GM23338 (cell line): ENCODE measurements around the gene MCM9. TPM values are rescaled to one million over a fixed set of nuclear protein-coding genes. Genes with fewer than 3 reads are reported as not detected.

Source experiments
- ATAC-seq: fragments of 200-7000 bp; cut with Tn5 transposase; 3 replicates; pipeline ENCODE4 v1.9.1; 2020
- DNase-seq: peaks from one replicate; pipeline ENCODE4 v3.0.0-alpha.2; 2015; ENCODE audit warnings: low spot score
- H2AFZ ChIP-seq: fragments of 200-600 bp; sonication (generic); 2 replicates; pipeline ENCODE4 v1.8.0; 2016; ENCODE audit warnings: antibody characterized with exemption, mild to moderate bottlenecking, moderate library complexity
- H3F3A ChIP-seq: fragments of 200-600 bp; sonication (generic); replicated peaks from 2 replicates; pipeline ENCODE4 v1.8.0; 2017; ENCODE audit warnings: antibody characterized with exemption, mixed run types, low read depth
- H3K27ac ChIP-seq: fragments of 200-600 bp; sonication (generic); 2 replicates; pipeline ENCODE4 v1.6.1; 2016; ENCODE audit warnings: low read depth
- H3K27me3 ChIP-seq: fragments of 200-600 bp; sonication (generic); 2 replicates; pipeline ENCODE4 v1.8.0; 2016; ENCODE audit warnings: mild to moderate bottlenecking, mixed run types, moderate library complexity; ENCODE audit not compliant: insufficient read depth
- H3K36me3 ChIP-seq: fragments of 200-600 bp; sonication (generic); 2 replicates; pipeline ENCODE4 v1.8.0; 2016; ENCODE audit warnings: mild to moderate bottlenecking; ENCODE audit not compliant: insufficient read depth
- H3K4me1 ChIP-seq: fragments of 200-600 bp; sonication (generic); 2 replicates; pipeline ENCODE4 v1.8.0; 2016; ENCODE audit warnings: mild to moderate bottlenecking, moderate library complexity; ENCODE audit not compliant: insufficient read depth
- H3K4me2 ChIP-seq: fragments of 200-600 bp; sonication (generic); 2 replicates; pipeline ENCODE4 v1.7.1; 2017; ENCODE audit warnings: mixed run types
- H3K4me3 ChIP-seq: fragments of 200-600 bp; sonication (generic); 2 replicates; pipeline ENCODE4 v1.6.1; 2016; ENCODE audit warnings: mixed run types
- H3K79me2 ChIP-seq: fragments of 200-600 bp; sonication (generic); replicated peaks from 2 replicates; pipeline ENCODE4 v1.8.0; 2017; ENCODE audit warnings: mild to moderate bottlenecking; ENCODE audit not compliant: insufficient read depth
- H3K9me2 ChIP-seq: fragments of 200-600 bp; sonication (generic); 2 replicates; pipeline ENCODE4 v1.8.0; 2017; ENCODE audit not compliant: insufficient read depth
- H4K20me1 ChIP-seq: fragments of 200-600 bp; sonication (generic); replicated peaks from 2 replicates; pipeline ENCODE4 v1.8.0; 2017; ENCODE audit warnings: mild to moderate bottlenecking; ENCODE audit not compliant: insufficient read depth
- H3K27ac Mint-ChIP-seq: 2 replicates; pipeline ENCODE4 v1.8.0; 2020; ENCODE audit warnings: inconsistent platforms, mild to moderate bottlenecking, moderate library complexity, mixed read lengths
- H3K27me3 Mint-ChIP-seq: 3 replicates; pipeline ENCODE4 v1.8.0; 2022; ENCODE audit warnings: low read depth, mild to moderate bottlenecking, moderate library complexity, mixed read lengths, inconsistent platforms; ENCODE audit not compliant: insufficient read depth, poor library complexity
- H3K36me3 Mint-ChIP-seq: 3 replicates; pipeline ENCODE4 v1.8.0; 2021; ENCODE audit warnings: low read depth, mild to moderate bottlenecking, inconsistent platforms, moderate library complexity, mixed read lengths
- H3K4me1 Mint-ChIP-seq: 3 replicates; pipeline ENCODE4 v1.8.0; 2020; ENCODE audit warnings: mild to moderate bottlenecking, inconsistent platforms, mixed read lengths
- H3K4me3 Mint-ChIP-seq: 3 replicates; pipeline ENCODE4 v1.8.0; 2021; ENCODE audit warnings: moderate library complexity, mild to moderate bottlenecking, inconsistent platforms, mixed read lengths
- H3K9me3 Mint-ChIP-seq: 3 replicates; pipeline ENCODE4 v1.8.0; 2020; ENCODE audit warnings: moderate library complexity, mild to moderate bottlenecking, inconsistent platforms, mixed read lengths
- CREB1 ChIP-seq: fragments of 250-450 bp; sonication (Bioruptor Pico); IDR thresholded peaks from 2 replicates; pipeline ENCODE4 v1.5.0; 2020; ENCODE audit warnings: low read depth, mild to moderate bottlenecking, moderate library complexity
- EZH2 ChIP-seq: fragments of 200-600 bp; sonication (generic); IDR thresholded peaks from one replicate; pipeline ENCODE4 v1.8.0; 2017; ENCODE audit warnings: antibody characterized with exemption, mild to moderate bottlenecking, low read depth; ENCODE audit not compliant: unreplicated experiment
- EZH2phosphoT487 ChIP-seq: fragments of 200-600 bp; sonication (generic); IDR thresholded peaks from one replicate; pipeline ENCODE4 v1.8.1; 2018; ENCODE audit warnings: antibody characterized with exemption; ENCODE audit not compliant: unreplicated experiment
- JUNB ChIP-seq: IDR thresholded peaks from one replicate; pipeline ENCODE4 v1.6.1; 2016; ENCODE audit warnings: antibody characterized with exemption; ENCODE audit not compliant: unreplicated experiment
- NANOG ChIP-seq: IDR thresholded peaks from 2 replicates; pipeline ENCODE4 v1.6.1; 2016; ENCODE audit warnings: antibody characterized with exemption, borderline replicate concordance
- ZNF331 ChIP-seq: fragments of 250-450 bp; sonication (Bioruptor Pico); IDR thresholded peaks from 2 replicates; pipeline ENCODE4 v1.5.0; 2020; ENCODE audit warnings: low read depth, mild to moderate bottlenecking, moderate library complexity
- polyA plus RNA-seq: library from polyadenylated mRNA; unstranded; fragments of >200 nt; fragmentation: Nextera tagmentation; extraction: Ambion mirVana; gene quantifications from 2 replicates; pipeline ENCODE4 v1.2.1, GENCODE V29; 2016
- total RNA-seq: library from RNA; depleted of rRNA; stranded (reverse); fragments of >200 nt; shearing (Covaris generic); gene quantifications from 2 replicates; pipeline ENCODE4 v1.2.3, GENCODE V29; 2014
- TF ChIP-seq, protein P1 (sequence below): fragments of 250-450 bp; sonication (Bioruptor Pico); IDR thresholded peaks from 2 replicates; pipeline ENCODE4 v1.5.0; 2020; ENCODE audit warnings: mild to moderate bottlenecking, moderate library complexity
- TF ChIP-seq, protein P2 (sequence below): IDR thresholded peaks from one replicate; pipeline ENCODE4 v1.6.1; 2018; ENCODE audit warnings: antibody characterized with exemption; ENCODE audit not compliant: unreplicated experiment

MCM9 gene
- total and polyA plus RNA-seq, 2 experiments from 2014 or later, result 14.9 to 16.6 TPM

DNA sequence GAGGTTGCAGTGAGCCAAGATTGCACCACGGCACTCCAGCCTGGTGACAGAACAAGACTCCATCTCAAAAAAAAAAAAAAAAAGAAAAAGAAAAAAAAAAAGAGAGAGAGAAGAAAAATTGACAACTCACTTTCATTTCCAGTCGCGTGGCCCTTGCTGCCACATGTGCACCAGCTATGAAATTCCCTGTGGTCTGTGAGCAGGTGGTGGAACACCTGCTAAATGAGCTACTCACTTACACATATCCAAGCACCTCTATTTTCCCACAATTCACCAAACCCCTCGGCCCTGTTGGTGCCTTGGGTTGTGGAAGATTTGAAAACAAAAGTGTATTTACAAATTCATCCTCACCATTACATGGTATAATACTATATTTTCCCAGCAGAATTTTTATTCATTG, 146.3 kb downstream of the MCM9 start (continued):
- TF ChIP-seq ZNF331 (no peak), EZH2 (no peak), EZH2phosphoT487 (no peak), NANOG (no peak), JUNB (no peak)

DNA sequence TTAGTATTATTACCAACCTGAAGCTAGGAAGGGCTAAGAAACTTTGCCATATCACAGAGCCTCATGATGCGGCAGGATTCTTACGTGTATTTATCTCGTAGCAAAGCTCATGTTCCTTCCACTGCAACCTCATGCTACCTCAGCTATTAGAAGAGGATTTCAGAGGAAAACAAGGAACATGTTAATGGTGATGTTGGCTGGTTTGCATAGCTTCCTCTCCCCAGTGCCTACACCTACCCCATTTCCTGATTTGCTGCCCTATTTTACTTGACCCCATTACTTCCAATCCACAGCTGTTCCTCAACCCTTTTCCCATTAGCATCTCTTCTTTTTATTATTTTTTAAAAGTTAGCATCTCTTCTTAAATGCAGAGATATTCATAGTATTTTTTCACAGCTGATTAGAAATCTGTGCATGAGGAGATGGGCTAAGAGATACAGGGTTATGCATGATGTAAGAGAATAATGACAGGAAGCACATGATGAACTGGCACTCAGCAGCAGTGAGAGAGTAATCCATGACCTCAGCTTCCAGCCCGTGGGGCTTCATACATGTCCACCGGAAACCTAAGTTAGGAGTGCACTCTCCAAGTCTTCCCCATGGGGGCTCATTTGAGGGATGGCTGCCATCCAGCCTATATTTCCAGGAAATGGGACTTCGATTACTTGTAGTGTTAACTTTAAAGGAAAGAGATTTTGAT, 147.1 kb downstream of the MCM9 start:
- H3K4me3 Mint-ChIP-seq, result no peak overlapping the region
- no peaks in the 10 kb centered on the region for H3K27me3 ChIP-seq
- 0 out of 3 replicates have a peak, but pooled peaks cover 4% of the 10 kb centered on the region for H3K9me3 Mint-ChIP-seq
- no peak for TF ChIP-seq CREB1 (CRISPR knock-in tag)
- TF ChIP-seq NANOG, result no peak
- TF ChIP-seq, protein P1, sequence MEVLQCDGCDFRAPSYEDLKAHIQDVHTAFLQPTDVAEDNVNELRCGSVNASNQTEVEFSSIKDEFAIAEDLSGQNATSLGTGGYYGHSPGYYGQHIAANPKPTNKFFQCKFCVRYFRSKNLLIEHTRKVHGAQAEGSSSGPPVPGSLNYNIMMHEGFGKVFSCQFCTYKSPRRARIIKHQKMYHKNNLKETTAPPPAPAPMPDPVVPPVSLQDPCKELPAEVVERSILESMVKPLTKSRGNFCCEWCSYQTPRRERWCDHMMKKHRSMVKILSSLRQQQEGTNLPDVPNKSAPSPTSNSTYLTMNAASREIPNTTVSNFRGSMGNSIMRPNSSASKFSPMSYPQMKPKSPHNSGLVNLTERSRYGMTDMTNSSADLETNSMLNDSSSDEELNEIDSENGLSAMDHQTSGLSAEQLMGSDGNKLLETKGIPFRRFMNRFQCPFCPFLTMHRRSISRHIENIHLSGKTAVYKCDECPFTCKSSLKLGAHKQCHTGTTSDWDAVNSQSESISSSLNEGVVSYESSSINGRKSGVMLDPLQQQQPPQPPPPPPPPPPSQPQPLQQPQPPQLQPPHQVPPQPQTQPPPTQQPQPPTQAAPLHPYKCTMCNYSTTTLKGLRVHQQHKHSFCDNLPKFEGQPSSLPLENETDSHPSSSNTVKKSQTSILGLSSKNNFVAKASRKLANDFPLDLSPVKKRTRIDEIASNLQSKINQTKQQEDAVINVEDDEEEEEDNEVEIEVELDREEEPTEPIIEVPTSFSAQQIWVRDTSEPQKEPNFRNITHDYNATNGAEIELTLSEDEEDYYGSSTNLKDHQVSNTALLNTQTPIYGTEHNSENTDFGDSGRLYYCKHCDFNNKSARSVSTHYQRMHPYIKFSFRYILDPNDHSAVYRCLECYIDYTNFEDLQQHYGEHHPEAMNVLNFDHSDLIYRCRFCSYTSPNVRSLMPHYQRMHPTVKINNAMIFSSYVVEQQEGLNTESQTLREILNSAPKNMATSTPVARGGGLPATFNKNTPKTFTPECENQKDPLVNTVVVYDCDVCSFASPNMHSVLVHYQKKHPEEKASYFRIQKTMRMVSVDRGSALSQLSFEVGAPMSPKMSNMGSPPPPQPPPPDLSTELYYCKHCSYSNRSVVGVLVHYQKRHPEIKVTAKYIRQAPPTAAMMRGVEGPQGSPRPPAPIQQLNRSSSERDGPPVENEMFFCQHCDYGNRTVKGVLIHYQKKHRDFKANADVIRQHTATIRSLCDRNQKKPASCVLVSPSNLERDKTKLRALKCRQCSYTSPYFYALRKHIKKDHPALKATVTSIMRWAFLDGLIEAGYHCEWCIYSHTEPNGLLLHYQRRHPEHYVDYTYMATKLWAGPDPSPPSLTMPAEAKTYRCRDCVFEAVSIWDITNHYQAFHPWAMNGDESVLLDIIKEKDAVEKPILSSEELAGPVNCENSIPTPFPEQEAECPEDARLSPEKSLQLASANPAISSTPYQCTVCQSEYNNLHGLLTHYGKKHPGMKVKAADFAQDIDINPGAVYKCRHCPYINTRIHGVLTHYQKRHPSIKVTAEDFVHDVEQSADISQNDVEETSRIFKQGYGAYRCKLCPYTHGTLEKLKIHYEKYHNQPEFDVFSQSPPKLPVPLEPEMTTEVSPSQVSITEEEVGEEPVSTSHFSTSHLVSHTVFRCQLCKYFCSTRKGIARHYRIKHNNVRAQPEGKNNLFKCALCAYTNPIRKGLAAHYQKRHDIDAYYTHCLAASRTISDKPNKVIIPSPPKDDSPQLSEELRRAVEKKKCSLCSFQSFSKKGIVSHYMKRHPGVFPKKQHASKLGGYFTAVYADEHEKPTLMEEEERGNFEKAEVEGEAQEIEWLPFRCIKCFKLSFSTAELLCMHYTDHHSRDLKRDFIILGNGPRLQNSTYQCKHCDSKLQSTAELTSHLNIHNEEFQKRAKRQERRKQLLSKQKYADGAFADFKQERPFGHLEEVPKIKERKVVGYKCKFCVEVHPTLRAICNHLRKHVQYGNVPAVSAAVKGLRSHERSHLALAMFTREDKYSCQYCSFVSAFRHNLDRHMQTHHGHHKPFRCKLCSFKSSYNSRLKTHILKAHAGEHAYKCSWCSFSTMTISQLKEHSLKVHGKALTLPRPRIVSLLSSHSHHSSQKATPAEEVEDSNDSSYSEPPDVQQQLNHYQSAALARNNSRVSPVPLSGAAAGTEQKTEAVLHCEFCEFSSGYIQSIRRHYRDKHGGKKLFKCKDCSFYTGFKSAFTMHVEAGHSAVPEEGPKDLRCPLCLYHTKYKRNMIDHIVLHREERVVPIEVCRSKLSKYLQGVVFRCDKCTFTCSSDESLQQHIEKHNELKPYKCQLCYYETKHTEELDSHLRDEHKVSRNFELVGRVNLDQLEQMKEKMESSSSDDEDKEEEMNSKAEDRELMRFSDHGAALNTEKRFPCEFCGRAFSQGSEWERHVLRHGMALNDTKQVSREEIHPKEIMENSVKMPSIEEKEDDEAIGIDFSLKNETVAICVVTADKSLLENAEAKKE (CRISPR knock-in tag), result no peak
- TF ChIP-seq, protein P2, sequence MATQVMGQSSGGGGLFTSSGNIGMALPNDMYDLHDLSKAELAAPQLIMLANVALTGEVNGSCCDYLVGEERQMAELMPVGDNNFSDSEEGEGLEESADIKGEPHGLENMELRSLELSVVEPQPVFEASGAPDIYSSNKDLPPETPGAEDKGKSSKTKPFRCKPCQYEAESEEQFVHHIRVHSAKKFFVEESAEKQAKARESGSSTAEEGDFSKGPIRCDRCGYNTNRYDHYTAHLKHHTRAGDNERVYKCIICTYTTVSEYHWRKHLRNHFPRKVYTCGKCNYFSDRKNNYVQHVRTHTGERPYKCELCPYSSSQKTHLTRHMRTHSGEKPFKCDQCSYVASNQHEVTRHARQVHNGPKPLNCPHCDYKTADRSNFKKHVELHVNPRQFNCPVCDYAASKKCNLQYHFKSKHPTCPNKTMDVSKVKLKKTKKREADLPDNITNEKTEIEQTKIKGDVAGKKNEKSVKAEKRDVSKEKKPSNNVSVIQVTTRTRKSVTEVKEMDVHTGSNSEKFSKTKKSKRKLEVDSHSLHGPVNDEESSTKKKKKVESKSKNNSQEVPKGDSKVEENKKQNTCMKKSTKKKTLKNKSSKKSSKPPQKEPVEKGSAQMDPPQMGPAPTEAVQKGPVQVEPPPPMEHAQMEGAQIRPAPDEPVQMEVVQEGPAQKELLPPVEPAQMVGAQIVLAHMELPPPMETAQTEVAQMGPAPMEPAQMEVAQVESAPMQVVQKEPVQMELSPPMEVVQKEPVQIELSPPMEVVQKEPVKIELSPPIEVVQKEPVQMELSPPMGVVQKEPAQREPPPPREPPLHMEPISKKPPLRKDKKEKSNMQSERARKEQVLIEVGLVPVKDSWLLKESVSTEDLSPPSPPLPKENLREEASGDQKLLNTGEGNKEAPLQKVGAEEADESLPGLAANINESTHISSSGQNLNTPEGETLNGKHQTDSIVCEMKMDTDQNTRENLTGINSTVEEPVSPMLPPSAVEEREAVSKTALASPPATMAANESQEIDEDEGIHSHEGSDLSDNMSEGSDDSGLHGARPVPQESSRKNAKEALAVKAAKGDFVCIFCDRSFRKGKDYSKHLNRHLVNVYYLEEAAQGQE, result no peak
- no peaks in the 10 kb centered on the region for H4K20me1 ChIP-seq
- H3K79me2 ChIP-seq, result no peaks in the 10 kb centered on the region
- H3K4me3 ChIP-seq, result no peak overlapping the region
- H3K4me1 Mint-ChIP-seq, result peaks cover 10% of the 10 kb centered on the region
- no peaks in the 10 kb centered on the region for H3K36me3 ChIP-seq
- H3F3A ChIP-seq, result no peaks in the 10 kb centered on the region
- H3K36me3 Mint-ChIP-seq, result no peaks in the 10 kb centered on the region
- no peak overlapping the region for H3K4me2 ChIP-seq
- no peaks in the 10 kb centered on the region for H3K9me2 ChIP-seq
- H3K27ac Mint-ChIP-seq, result no peak overlapping the region
- ATAC-seq (no peak), DNase-seq (no peak)
- no peak overlapping the region for H3K27ac ChIP-seq
- no peak overlapping the region for H2AFZ ChIP-seq
- peaks cover 2% of the 10 kb centered on the region for H3K27me3 Mint-ChIP-seq
- no peaks in the 10 kb centered on the region for H3K4me1 ChIP-seq
